ENCODE results near the gene P2RY6.

The P2RY6 gene

GRCh38 chr11:73281796-73282660 is 9.9 kb downstream of the P2RY6 start:
- no peak overlapping the region for H3K27ac ChIP-seq
- TF ChIP-seq CTCF (conservative IDR thresholded peaks at IDR 0.05), result no peak

DNA sequence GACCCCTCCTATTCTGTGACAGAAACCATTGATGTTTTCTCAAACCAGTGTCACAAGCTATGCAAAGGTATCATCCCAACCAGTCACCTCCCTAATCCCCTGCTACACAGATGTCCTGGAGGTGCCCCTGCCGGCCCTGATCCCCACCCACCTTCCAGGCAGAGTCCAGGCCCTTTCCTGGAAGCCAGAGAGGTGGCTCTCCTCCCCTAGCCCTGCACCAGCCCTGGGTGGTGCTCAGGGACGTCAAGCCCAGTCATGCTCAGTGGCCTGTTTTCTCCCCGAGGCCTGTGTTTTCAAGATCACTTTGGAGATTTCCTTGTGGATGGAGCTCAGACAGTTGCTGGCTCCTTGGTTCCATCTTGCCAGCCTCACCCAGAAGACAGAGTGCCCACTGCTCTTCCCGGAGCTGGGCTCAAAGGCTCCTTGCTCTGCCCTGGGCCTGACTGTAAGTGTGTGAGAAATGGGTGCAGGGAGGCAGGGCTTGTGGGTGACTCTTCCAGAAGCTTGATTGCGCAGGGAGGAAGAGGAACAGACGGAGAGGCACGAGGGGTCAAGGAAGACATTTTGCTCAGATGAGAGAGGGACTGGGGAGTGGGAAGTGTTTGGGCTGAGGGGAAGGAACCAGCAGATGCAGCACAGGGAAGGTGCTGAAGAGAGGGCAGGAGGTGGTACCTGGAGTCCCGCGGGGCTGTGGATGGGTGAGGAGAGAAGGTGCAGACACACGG is 11.3 kb downstream of the P2RY6 start:
- TF ChIP-seq CTCF (conservative IDR thresholded peaks at IDR 0.05), result no peak
- no peak overlapping the region for H3K27ac ChIP-seq

- no peak for TF ChIP-seq CTCF (conservative IDR thresholded peaks at IDR 0.05)
- no peak overlapping the region for H3K27ac ChIP-seq
Observed at GRCh38 chr11:73284106-73284505, 12.0 kb downstream of the P2RY6 start.

- TF ChIP-seq CTCF (conservative IDR thresholded peaks at IDR 0.05), result no peak
- no peak overlapping the region for H3K27ac ChIP-seq
Observed at GRCh38 chr11:73285721-73286120, 13.6 kb downstream of the P2RY6 start.

- TF ChIP-seq CTCF (conservative IDR thresholded peaks at IDR 0.05), result no peak
- no peak overlapping the region for H3K27ac ChIP-seq
Observed at GRCh38 chr11:73286240-73286810, 14.2 kb downstream of the P2RY6 start.

- no peak overlapping the region for H3K27ac ChIP-seq
- no peak for TF ChIP-seq CTCF (conservative IDR thresholded peaks at IDR 0.05)
Observed at GRCh38 chr11:73287400-73288101, 15.4 kb downstream of the P2RY6 start.
